ENCODE data around the gene RYR2.

GRCh38 chr1:237812061-237812460 lies 770.1 kb downstream of the RYR2 start:
- TF ChIP-seq TAF1 (IDR thresholded peaks at IDR 0.05; ENCODE audit: borderline replicate concordance, low read depth, low read length) (no peak), POLR2AphosphoS5 (IDR thresholded peaks at IDR 0.05; ENCODE audit: low read depth, low read length) (no peak)
